GM19467 (cell line): Measurements from ENCODE around the gene GSX1.

ENCODE experiments used
- ATAC-seq: cut with Tn5 transposase; IDR thresholded peaks from one replicate; pipeline ENCODE4 v1.9.1; 2021; ENCODE audit warnings: mild to moderate bottlenecking, moderate library complexity; ENCODE audit not compliant: unreplicated experiment

GSX1 gene

DNA sequence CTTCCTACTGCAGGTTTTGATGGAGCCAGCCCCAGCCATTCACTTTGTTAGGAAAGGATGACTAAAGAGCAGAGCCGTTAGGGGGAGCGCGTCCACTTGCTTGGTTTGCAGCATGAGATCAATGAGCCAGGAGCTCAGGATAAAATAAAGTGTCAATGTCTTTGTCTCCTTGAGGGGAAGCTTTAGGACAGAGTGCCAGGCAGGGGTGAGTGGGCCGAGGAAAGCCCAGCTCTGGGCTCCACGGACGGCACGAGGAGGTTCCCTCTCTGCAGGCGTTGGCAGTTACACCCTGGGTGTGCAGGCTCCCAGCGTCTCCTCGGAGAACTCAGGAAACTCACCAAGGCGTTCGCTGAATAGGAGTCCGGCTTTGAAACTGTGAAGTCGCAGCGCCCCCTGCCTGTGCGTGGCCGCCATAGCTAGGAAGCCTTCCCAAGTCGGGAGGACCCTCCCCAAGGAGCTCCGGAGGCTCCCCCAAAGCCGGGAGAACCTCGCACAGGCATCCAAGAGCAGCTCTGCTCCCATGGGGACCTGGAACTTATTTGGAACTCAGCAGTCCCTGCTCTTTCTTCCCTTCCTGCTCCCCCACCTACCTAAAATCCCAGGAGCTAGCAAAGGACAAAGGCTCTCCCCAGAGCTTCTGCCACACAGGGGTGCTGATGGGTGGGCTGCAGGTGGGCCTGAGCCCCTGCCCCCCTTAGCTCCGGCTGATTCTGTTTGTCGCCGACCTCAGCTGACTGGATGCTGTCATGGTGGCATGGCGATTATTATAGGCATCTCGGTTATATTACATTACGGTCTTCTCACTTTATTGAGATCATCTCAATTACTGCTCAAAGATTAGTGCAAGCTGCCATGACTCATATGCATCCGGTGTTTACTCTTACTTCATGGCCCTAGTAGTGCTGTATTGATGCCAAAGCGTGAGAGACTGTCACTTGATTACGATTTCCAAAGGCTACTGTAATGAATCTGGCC lies 34.4 kb downstream of the GSX1 start:
- no peak for ATAC-seq

- ATAC-seq = no peak
Measured at GRCh38 chr13:27827646-27828045, 35.4 kb downstream of the GSX1 start.

GRCh38 chr13:27830010-27830409 lies 37.7 kb downstream of the GSX1 start:
- ATAC-seq = peak; percentile 69

DNA sequence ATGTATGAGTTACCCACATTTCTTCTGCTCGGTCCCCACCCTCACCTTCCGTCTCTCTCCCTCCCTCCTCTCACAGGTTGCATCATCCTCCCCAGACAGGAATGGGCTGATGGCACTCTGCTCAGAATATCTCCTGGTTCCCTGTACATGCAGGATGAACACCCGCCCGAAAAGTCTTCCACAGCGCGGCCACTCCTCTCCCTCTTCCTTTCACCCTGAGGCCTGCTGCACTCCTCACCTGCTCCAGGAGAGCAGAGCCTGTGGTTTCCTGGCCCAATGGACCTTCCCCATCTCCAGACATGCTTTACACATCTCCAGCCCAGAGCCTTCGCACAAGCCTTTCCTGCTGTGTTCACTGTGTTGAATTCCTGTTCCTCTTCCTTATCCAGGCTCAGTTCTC lies 40.9 kb downstream of the GSX1 start:
- ATAC-seq = no peak

GRCh38 chr13:27834095-27834494 lies 41.8 kb downstream of the GSX1 start:
- no peak for ATAC-seq

DNA sequence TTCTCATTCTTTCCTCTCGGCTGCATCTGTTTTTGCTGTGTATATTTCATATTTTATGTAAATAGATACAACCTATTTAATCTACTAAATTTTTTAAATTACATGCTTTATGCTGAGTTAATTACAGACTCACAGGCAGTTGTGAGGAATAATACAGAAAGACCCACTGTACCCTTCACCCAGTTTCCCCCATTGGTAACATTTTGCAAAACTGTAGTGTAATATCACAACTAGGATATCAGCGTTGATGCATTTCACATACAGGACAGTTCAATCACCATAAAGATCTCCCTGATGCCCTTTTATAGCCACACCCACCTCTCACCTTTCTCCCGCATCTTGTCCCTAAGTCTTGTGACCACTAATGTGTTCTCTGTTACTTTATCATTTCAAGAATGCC lies 43.5 kb downstream of the GSX1 start:
- ATAC-seq = no peak

DNA sequence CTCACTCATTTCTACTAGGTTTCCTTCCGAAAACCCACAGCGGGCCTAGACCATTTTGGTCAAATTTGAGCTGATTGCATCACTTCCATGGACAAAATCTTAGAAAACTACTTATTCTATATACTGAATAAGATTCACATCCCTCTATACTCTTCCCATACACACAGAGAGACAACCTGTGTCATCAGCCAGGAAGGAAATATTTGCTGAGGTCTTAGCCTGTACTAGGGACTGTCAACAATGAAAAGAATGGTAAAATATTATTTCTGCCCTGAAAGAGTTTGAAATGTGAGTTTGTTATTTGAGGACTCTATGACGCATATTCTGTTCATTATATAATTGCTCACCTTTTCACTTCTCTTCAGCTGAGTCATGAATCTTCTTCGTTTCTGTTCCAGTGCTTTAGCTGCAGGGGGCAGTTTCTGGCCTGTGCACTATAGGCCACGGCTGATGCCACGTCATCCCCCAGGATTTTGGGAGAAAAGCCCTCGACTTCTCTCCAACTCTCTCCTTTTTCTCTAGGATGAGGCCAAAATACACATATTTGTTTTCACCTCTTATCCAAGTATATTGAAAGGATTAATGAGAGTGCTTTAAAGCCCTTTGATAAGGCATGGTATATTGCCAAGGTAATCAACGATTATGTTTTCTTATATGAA lies 47.7 kb downstream of the GSX1 start:
- ATAC-seq = no peak

- ATAC-seq = no peak
Measured at GRCh38 chr13:27842571-27842970, 50.3 kb downstream of the GSX1 start.
